ENCODE results near the gene KRT27. TPM values are rescaled to one million over a fixed set of nuclear protein-coding genes. Genes with fewer than 3 reads are reported as not detected.
"Not testable (repeated sequence)": the region's sequence is repeated elsewhere in the genome, so short reads cannot be mapped to it uniquely, and the experiment has no call there.

KRT27 gene
- total RNA-seq, 1 donor from 2014 or later = not detected

- H3K4me1 ChIP-seq = peaks cover 50% of the 10 kb centered on the region
- H3K27me3 ChIP-seq (ENCODE audit: low read depth) = no peaks in the 10 kb centered on the region
- DNase-seq = peak; percentile 81
- TF ChIP-seq CTCF (IDR thresholded peaks at IDR 0.05; ENCODE audit: borderline replicate concordance) = no peak
- H3K4me3 ChIP-seq = peak overlapping the region; percentile 80
- intact Hi-C loops (cut with micrococcal nuclease) = no loop called here
- H3K36me3 ChIP-seq = peaks cover 18% of the 10 kb centered on the region
- H3K27ac ChIP-seq (replicated peaks) = peak overlapping the region; percentile 97
- no peaks in the 10 kb centered on the region for H3K9me3 ChIP-seq (replicated peaks)
Observed at GRCh38 chr17:40818733-40819527, 36.6 kb upstream of the KRT27 start.

GRCh38 chr17:40818343-40818732 is 36.0 kb upstream of the KRT27 start:
- Histone ChIP-seq H3K27ac (replicated peaks) (peak overlapping the region; percentile 97), H3K27me3 (ENCODE audit: low read depth) (no peaks in the 10 kb centered on the region), H3K4me3 (peak overlapping the region; percentile 80), H3K9me3 (replicated peaks) (no peaks in the 10 kb centered on the region), H3K4me1 (peaks cover 50% of the 10 kb centered on the region), H3K36me3 (peaks cover 18% of the 10 kb centered on the region)
- TF ChIP-seq CTCF (IDR thresholded peaks at IDR 0.05; ENCODE audit: borderline replicate concordance) = no peak
- no peak for DNase-seq
- intact Hi-C loops (cut with micrococcal nuclease) = no loop called here

GRCh38 chr17:40817103-40817682 is 34.8 kb upstream of the KRT27 start:
- no peak overlapping the region for H3K4me3 ChIP-seq
- no peaks in the 10 kb centered on the region for H3K27me3 ChIP-seq (ENCODE audit: low read depth)
- no peaks in the 10 kb centered on the region for H3K9me3 ChIP-seq (replicated peaks)
- H3K27ac ChIP-seq (replicated peaks) = no peak overlapping the region
- intact Hi-C loops (cut with micrococcal nuclease) = no loop called here
- TF ChIP-seq CTCF (IDR thresholded peaks at IDR 0.05; ENCODE audit: borderline replicate concordance) = no peak
- peaks cover 50% of the 10 kb centered on the region for H3K4me1 ChIP-seq
- DNase-seq = no peak
- peaks cover 18% of the 10 kb centered on the region for H3K36me3 ChIP-seq

GRCh38 chr17:40816569-40816968 is 34.2 kb upstream of the KRT27 start:
- TF ChIP-seq CTCF (IDR thresholded peaks at IDR 0.05; ENCODE audit: borderline replicate concordance) = no peak
- Histone ChIP-seq H3K27me3 (ENCODE audit: low read depth) (no peaks in the 10 kb centered on the region), H3K4me3 (no peak overlapping the region), H3K36me3 (peaks cover 18% of the 10 kb centered on the region), H3K4me1 (peaks cover 46% of the 10 kb centered on the region), H3K9me3 (replicated peaks) (no peaks in the 10 kb centered on the region), H3K27ac (replicated peaks) (no peak overlapping the region)
- DNase-seq = no peak
- intact Hi-C loops (cut with micrococcal nuclease) = no loop called here

- no peak overlapping the region for H3K27ac ChIP-seq (replicated peaks)
- H3K9me3 ChIP-seq (replicated peaks) = no peaks in the 10 kb centered on the region
- peaks cover 18% of the 10 kb centered on the region for H3K36me3 ChIP-seq
- no peak for TF ChIP-seq CTCF (IDR thresholded peaks at IDR 0.05; ENCODE audit: borderline replicate concordance)
- H3K27me3 ChIP-seq (ENCODE audit: low read depth) = no peaks in the 10 kb centered on the region
- no peak for DNase-seq
- intact Hi-C loops (cut with micrococcal nuclease) = no loop called here
- peaks cover 38% of the 10 kb centered on the region for H3K4me1 ChIP-seq
- H3K4me3 ChIP-seq = no peak overlapping the region
Observed at GRCh38 chr17:40815381-40815780, 33.0 kb upstream of the KRT27 start.

- H3K27me3 ChIP-seq (ENCODE audit: low read depth); H3K27ac ChIP-seq (replicated peaks); H3K9me3 ChIP-seq (replicated peaks); H3K4me3 ChIP-seq; DNase-seq; intact Hi-C loops (cut with micrococcal nuclease): not testable (repeated sequence)
- H3K36me3 ChIP-seq = peaks cover 18% of the 10 kb centered on the region
- H3K4me1 ChIP-seq = peaks cover 38% of the 10 kb centered on the region
Observed at GRCh38 chr17:40814657-40815056, 32.3 kb upstream of the KRT27 start.

Measured in left ventricle myocardium inferior (tissue), 1 donor.